GM20000 (cell line): Measurements from ENCODE around the gene HLF.

Source experiments
- DNase-seq: peaks from one replicate; pipeline ENCODE4 v3.0.0; 2012; ENCODE audit warnings: low spot score
- CTCF ChIP-seq: IDR thresholded peaks from 2 replicates; pipeline ENCODE4 v1.5.1; 2012; ENCODE audit warnings: mild to moderate bottlenecking, control low read depth; ENCODE audit errors: extremely low read depth, missing control alignments

The HLF gene

DNA sequence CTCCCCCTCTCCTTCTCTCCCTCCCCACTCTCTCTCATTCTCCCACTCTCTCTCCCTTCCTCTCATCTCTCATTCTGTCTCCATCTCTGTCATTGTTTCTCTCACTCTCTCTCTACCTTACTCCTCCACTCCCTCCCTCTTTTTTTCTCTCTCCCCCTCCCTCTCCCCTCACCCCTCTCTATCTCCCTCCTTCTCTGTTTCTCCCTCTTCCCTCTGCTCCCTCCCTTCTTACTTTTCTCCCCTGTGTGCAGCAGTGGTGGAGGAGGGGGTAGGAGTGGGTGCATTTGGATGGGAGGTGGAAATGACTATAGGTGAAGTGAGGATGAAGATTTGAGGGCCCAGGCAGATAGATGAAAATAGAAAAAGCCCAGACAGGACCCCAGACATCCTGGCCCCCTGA, 70.9 kb downstream of the HLF start:
- DNase-seq = no peak

DNA sequence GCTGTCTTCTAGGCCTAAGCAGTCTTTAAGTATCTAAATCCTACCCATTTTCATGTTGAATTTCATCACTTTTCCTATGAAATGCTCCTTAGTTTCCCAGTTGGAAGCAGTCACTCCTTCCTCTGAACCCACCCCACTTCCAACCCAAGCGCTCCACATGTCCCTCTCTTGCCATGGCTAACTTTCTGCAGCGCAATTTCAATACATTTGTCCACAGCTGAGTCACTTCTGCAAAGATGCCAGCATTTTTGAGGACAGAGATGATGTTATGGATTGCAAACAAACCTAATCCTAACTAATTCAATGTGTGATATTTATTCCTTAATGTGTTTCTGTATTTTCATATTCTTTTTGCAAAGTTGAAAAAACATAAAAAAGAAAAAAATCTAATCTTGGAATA, 71.7 kb downstream of the HLF start:
- DNase-seq = no peak
- TF ChIP-seq CTCF = no peak

More for the DNA sequence above, 70.9 kb downstream of the HLF start:
- TF ChIP-seq CTCF = no peak

DNA sequence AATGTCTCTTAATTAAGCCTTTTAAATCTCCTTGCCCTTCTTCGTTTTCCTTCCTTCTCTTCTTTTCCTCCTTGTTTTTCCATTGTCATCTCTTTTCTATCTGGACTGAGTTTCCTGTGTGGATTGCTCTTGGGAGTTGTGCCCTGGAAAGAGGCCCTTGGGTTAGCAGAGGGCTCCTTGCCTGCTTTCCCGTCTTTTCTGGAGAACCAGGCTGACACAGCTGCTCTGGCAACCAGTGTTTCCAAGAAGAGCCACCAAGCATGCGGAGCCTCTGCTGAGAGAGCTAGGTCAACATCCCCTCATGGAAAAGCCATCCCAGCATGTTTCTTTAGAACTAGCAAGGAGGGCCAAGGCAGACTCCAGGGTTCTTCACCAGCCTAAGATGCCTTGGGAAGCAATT, 75.4 kb downstream of the HLF start:
- TF ChIP-seq CTCF = no peak
- no peak for DNase-seq

DNA sequence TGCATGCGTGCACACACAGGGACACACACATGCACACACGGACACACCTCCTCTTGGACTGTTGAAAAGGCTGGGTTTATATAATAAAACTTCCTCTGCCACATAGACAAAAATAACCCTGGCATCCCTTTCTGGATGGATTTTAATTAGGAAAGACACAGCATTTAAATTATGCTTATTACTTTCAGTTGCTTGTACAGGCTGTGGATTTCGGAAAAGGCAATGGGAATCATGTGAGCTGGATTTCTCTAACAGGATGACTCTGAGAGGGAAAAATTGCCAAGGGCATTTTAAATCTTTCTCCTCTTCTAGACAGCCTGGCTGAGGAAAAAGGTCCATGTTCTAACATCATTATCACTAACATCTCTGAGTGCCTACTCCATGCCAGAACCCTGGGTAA, 75.9 kb downstream of the HLF start:
- no peak for TF ChIP-seq CTCF

GRCh38 chr17:55341432-55341831, 76.7 kb downstream of the HLF start:
- DNase-seq = no peak
- TF ChIP-seq CTCF = no peak

More for the DNA sequence above, 75.9 kb downstream of the HLF start:
- DNase-seq = no peak

DNA sequence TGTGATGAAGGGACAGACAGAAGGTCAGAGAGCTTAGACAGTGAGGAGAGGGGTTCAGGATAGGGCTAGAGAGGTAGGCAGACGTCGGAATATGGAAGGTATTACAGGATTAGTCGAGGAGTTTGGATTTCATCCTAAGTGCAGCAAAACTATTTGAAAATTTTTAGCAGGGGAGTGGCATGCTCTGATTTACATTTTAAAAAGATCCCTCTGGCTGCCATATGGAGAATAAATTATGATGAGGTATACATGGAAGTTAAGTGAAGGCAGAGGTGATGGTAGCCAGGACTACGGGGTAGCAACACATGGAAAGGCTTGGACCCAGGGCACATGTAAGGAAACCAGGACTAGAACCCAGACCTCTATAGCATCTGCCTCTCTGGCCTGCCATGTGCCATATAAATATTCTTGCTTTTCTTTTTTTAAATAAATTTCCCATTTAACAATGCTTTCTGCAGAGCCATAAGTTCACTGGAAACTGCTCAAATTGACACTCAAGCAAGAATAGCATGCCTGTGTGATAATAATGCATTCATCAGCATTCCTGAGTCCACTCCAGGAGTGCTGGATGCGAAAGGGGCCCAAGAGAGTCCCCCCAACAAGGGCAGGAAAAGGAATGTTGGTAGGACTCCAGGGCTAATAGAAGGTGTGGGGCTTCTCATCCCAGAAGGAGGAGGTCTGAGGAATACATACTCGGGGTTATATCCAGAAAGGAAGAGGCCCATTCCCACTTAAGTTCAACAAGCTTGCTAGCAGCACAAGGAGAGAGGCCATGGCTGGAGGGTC, 78.2 kb downstream of the HLF start:
- TF ChIP-seq CTCF = no peak

DNA sequence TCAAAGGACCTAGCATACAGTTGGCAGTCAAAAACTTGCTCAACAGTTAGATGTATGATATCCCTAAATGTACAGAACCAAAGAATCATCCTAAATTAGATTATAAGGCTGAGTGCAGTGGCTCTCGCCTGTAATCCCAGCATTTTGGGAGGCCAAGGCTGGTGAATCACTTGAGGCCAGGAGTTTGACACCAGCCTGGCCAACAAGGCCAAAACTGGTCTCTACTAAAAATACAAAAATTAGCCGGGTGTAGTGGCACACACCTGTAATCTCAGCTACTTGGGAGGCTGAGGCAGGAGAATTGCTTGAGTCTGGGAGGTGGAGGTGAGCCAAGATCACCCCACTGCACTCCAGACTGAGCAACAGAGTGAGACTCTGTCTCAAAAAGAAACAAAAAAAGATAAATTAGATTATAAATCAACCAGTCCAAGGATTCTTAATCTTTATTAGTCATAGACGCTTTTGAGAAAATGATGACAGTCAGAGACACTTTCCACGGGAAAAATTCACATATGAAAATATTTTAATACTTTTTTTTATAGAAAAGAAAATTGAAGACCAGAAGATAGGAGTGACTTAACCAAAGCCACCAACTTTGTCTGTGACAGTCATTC, 79.2 kb downstream of the HLF start:
- no peak for TF ChIP-seq CTCF
- no peak for DNase-seq

More for the DNA sequence above, 78.2 kb downstream of the HLF start:
- DNase-seq = no peak
